Kasumi-1 (cell line): ENCODE measurements around the gene WWOX.
"Not testable (repeated sequence)": the region's sequence is repeated elsewhere in the genome, so short reads cannot be mapped to it uniquely, and the experiment has no call there.

Experiments used
- DNase-seq, 2 experiments: peaks; one replicate each; lab custom pipeline; 2025; lab: John Stamatoyannopoulos, UW

Gene WWOX

DNA sequence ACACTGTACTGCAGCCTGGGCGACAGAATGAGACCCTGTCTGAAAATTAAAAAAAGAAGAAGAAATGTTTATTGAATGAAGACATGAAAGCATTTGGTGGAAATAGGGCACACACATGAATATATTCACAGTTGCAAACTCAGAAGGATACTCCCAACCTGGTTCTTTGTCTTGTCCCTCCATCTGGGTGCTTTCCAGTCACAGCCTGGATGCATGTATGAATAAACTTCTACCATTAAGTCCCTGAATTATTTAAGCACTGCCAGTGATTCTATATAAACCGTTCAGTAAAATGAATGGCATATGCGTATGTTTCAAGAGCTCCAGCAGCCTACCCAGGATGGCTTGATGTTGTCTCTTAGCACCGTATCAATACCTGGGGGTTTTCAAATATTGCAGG is 591.1 kb downstream of the WWOX start:
- DNase-seq, result no peak

DNA sequence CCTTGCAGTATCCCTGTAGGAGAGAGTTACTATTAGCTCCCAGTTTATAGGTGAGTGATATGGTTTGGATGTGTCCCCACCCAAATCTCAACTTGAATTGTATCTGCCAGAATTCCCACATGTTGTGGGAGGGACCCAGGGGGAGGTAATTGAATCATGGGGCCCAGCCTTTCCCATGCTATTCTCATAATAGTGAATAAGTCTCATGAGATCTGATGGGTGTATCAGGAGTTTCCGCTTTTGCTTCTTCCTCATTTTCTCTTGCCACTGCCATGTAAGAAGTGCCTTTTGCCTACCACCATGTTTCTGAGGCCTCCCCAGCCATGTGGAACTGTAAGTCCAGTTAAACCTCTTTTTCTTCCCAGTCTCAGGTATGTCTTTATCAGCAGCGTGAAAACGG is 592.3 kb downstream of the WWOX start:
- not testable (repeated sequence) for DNase-seq

DNA sequence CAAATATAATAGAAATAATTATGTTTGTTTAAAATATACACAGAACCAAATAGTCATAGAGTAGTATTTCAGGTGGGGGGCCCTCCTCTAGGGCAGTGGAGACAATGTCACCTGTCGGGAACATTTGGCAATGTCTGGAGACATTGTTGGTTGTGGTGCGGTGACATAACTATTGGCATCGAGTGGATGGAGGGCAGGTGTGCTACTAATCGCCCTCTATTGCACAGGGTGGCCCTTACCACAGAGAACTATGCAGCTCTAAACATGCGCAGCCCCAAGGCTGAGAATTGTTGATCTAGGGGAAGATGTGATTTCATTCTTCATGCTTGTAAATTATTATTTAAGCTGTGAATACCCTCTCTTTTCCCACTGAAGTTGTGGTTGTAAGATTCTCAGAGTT is 594.0 kb downstream of the WWOX start:
- no peak for DNase-seq

DNA sequence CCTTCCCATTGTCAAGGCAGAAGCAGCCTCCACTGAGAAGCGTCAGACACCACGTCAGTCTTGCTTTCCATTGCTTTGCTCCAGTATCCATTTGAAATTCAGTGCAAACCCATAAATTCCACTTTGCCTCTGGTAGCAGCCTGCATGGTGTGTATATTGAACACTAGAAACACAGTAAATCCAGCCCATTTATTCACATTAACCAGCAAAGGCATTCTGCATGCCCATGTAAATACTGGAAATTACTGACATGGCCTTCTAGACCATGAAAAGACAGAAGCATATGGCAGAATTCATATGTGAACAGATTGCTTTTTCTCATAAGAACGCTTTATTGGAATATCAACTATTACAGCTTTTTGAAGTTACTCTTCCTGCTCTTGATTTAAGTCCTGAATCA is 595.0 kb downstream of the WWOX start:
- DNase-seq, result no peak

DNA sequence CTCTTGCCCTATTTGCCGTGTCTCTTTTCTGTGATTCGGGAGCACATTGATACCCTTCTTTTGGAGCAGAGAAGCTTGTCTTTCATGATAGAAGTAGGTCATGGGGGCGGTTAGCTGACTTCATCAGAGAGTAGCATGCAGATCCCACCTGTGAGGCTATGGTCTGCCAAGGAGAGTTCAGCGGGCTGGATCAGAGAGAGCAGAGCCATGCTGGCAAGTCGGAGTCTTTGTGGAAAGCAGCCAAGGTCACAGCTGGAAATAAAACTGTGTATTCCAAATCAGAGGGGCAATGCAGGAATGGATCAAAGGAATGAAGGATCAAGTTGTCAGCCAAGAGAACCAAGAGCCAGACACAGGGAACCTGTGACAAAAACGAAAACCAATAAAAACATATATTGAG is 595.9 kb downstream of the WWOX start:
- DNase-seq, result no peak

DNA sequence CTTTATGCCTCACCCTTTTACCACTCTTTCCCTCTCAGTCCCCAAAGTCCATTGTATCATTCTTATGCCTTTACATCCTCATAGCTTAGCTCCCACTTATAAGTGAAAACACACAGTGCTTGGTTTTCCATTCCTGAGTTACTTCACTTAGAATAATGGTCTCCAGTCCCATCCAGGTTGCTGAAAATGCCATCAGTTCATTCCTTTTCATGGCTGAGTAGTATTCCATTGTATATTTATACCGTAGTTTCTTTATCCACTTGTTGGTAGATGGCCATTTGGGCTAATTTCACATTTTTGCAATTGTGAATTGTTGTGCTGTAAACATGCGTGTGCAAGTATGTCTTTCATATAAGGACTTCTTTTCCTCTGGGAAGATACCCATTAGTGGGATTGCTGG is 597.3 kb downstream of the WWOX start:
- no peak for DNase-seq

DNA sequence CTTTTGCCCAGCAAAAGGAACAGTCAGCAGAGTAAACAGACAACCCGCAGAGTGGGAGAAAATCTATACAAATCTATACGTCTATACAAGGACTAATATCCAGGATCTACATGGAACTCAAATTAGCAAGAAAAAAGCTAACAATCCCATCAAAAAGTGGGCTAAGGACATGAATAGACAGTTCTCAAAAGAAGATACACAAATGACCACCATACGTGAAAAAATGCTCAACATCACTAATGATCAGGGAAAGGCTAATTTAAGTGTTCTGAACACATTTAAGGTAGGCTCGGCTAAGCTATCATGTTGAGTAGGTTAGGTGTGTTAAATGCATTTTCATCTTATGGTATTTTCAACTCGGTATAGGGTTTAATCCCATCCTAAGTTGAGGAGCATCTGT is 598.0 kb downstream of the WWOX start:
- DNase-seq, result no peak

DNA sequence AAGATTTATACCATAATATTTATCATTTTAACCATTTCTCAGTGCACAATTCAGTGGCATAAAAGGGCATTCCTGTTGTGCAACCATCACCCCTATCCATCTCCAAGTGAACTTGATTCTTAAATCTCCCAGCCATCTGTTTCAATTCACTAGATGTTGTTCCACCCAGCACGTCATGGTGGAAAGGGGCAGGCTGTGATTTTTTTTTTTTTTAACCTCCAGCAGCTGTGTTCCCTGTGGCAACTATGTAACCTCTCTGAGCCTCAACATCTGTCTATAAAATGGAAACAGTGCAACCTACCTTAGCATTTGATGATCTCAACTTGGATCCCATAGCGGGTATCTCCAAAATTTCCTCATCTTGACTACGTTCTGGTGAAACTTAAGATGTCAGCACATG is 604.5 kb downstream of the WWOX start:
- no peak for DNase-seq

DNA sequence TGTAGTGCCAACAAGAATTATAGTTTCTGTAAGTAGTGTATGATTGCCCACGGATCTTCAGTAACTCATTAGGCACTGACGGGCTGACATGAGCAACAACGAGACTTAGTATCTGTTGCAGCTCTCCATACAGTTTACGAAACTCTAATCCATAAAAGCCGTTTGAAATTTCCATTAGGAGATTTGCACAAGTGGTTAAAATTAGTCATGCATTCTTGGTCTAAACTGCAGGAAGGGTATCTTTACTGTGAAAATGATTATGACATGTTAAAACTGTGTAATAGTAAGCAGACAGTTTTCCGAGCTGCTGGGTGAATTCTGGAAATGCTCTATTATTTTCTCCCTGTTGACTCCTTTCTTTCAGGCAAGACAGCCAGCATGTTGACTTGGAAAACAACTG is 605.0 kb downstream of the WWOX start:
- DNase-seq, result no peak

DNA sequence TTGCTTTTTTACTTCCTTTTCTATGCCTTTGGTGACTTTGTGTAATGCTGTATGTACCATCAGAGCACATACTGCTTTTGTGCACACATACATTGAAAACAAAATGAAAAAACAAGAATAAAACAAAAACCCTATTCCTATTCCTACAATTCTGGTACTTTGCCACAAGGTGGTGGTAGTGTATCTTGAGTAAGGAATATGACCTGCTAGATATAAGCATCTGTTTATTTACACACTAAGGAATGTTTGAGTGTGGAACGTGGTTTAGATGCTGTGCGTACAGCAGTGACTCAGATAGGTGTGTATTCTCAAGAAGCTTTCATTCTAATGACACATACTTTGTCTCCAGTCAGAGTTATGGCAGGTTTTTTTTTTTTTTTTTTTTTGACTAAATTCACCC is 606.2 kb downstream of the WWOX start:
- peak; percentile 27 to 32 for DNase-seq

DNA sequence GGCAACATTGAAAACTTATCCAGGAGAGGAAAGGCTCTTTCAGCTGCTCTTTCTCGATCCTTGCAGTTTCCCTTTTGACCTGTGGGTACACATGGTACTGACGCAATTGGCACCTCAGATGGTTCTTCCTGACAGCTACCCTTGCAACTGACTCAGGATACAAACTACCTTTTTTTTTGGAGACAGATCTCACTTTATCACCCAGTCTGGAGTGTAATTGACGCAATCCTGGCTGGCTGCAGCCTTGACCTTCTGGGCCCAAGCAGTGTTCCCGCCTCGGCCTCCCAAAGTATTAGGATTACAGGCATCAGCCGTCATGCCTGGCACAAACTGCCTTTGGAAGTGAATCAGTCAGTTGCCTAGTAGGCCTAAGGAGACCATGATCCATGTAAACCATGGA is 607.2 kb downstream of the WWOX start:
- no peak for DNase-seq

DNA sequence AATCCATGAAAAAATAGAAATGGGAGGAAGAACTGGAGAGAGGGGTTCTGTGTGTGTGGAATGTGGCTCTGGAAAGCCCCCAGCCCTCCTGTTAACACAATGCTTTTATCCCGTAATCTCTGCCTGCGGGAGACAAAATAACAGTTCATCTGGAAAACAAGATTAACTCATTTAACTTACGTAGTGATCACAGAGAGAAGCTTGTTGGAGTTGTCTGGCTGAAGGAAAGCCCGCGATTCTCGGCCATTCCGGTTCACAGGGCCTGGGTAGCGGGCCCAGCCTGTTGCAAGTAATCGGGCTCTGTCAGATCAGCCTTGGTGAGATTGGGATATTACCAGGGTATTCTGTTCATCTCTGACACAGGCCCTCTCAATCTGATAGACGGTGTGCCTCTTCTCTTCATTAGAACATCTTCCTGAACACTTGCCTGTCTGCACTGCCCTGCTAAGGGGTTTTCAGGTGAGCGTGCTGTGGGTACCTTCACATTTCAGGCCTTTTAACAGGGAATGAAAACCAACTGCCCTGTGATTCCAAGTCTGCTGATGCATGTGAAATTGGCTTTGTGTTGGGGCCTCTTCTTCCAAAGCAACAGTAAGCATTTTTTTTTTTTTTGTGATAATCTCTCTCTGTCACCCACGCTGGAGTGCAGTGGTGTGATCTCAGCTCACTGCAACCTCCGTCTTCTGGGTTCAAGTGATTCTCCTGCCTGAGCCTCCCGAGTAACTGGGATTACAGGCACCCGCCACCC is 609.9 kb downstream of the WWOX start:
- DNase-seq, result no peak

DNA sequence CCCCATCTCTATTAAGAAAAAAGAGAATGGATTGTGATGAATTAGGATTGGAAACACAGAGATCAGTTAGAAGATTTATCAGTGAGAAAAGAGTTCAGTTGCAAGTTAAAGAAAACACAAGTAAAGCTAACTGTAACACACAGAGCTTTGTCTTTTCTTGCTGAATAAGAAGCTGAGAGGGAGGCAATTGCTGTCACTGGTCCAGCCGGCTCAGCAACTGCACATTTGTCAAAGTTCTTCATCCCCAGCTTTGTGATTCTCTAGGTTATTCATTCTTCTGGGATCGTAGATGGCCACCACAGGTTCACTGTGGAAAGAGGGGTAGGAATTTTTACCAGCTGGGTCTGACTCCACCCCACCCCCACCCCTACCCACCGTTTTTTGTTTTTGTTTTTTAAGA is 615.7 kb downstream of the WWOX start:
- DNase-seq, result no peak

DNA sequence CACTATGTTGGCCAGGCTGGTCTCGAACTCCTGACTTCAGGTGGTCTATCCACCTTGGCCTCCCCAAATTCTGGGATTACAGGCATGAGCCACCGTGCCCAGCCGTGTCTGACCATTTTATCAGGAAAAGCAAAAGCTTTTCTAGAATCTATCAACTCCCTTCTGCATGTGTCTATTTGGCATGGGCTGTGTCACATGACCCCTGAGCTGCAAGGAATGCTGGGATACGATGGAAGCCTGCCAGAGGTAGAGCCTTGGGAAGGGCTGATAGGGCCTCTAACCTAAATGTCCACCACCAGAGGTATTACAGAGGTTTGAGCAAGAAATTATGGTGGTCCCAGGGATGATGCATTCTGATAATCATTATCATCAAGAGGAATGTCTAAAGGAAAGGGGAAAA is 616.2 kb downstream of the WWOX start:
- DNase-seq, result no peak

DNA sequence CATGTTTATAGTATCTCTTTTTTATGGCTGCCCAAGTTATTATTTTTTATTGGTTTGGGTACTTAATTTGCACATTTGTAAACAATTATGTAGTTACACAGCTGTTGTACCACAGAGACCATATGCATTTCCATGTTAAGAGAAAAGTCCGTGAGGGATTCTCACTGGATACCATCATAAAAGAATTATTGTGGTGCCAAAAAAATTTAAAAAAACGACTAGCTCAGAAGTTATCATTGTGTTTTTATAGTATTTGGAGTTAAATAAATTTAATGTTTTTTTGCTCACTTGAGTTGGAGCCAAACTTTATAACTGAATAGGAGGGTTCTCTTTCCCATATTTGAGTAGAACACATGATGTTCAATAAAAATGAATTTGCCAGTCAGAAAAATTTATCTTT is 618.7 kb downstream of the WWOX start:
- no peak for DNase-seq

DNA sequence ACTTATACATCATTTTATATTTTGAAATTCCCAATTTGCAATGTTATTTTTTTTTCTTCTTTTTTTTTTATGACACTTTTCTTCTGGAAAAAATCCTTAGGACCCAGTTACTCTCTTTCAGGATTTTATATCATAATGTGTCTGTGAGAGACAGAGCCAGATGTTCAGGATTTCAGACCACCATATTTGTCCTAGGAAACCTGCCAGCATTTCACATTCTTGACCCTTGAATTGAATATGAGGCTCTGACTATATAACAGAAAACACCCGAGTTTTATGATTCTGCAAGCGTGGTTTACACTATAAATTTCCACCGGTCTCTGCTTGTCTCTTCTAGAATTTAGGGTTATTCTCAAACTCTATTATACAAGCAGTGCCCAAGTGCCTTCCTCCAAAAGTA is 621.0 kb downstream of the WWOX start:
- no peak for DNase-seq

DNA sequence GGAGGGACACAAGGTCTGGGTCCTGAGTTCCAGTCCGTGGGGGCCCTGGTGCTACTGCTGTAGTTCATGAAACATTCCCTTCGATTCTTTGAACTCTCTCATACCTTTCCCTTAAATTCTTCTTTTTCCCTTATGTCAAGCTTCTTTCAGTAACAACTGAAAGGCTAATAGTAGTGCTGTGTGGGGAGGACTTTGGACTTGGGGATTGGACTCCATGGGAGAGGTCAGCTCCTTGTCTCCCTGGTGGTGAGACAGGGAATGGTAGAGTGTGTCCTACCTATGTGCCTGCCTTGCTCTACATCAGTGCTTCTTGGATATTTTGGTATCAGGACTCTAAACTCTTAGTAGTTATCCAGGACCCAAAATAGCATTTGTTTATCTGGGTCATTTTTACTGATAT is 628.1 kb downstream of the WWOX start:
- DNase-seq, result no peak

DNA sequence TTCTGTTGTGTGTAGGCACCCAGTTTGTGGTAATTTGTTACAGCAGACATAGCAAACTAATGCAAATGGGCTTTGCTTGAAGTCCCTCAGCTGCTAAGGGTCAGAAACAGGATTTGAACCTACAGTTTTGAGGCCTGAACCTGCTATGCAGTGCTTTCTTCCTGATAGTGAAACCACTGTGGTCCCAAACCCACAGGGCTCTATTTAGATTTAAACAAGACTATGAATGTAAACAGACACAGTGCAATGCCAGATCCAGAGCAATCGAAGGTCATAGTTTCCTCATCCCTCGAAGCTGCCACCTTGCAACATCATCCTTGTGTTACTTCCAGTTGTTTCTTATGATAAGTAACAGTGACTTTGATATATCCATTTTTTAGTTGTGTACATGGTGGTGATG is 630.2 kb downstream of the WWOX start:
- DNase-seq, result no peak

DNA sequence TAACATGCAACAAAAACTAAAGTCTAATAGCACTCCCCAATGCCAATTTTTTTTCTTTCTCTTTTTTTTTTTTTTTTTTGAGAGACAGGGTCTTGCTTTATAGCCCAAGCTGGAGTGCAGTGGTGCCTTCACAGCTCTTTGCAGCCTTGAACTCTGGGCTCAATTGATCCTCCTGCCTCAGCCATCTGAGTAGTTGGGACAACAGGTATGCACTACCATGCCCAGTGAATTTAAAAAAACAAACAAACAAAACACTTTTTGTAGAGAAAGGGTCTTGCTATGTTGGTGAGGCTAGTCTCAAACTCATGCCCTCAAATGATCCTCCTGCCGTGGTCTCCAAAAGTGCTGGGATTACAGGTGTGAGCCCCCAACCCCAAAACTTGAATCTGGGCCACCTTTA is 632.3 kb downstream of the WWOX start:
- no peak for DNase-seq

DNA sequence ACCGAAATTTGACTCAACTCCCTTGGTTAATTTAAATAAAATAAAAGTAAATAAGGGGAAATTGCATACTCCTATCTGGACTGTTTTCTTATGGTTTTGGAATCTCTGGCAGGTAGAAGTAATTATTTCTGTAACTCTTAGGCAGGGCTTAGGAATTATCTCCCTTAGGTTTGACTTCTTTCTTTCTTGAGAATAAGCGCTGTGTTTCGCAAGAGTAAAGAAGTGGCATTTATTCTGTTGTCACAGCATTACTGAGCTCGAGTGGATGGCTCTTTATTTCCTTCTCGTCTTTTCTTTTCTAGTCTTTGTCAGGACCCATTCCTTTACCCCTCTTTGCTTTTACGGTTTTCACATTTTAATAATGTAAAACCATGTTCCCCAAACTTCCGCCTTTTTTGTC is 633.2 kb downstream of the WWOX start:
- DNase-seq, result no peak

DNA sequence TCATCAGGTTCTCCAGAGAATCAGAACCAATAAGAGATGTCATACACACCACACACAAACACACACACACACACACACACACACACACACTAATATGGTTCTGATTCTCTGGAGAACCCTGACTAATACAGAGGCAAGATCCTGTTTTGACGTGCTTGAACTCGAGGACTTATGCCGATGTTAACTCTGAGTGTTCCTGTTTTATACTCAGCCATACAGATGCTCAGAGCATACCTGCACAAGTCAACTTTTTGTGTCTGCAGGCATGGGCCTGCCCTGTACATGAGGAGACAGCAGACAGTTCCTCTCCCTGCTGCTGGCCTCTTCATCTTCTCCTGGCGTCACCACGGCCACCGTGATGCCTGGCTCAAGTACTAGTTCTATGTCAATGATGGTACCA is 635.9 kb downstream of the WWOX start:
- no peak for DNase-seq

DNA sequence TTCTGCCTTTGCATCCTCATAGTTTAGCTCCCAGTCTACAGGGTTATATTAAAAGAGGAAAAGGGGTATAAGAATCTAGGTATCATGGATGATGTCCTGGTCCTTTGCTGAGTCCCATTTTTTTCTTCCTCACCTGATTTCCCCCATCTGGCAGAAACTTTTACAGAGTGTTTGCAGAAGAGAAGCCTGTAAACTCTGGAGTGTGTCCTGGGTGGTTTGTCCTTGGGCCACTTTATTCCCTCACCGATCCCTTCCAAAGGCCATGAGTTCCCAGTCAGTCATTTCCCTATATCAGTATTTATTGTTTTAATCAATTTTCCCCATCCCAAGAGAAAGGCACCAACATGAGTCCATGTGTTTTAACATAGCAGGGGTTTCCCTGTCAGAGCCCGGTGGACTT is 638.2 kb downstream of the WWOX start:
- no peak for DNase-seq

DNA sequence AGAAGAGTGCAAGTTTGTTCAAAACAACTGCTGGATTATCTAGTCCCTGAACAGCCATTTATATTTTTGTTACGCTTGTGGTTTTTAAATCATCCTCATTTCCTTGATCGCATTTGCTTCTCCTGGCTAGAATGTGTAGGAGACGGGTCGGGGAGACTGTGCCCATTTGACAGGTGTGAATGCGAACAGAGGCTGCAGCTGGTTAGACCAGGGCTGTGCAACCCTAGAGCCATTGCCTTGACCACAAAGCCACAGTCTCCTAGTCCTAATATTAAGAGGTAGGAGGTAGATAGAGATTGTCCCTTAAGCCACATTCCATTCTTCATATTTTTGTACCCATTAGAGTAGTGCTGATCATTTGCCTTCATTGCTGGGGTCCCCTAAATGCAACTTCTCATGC is 639.1 kb downstream of the WWOX start:
- DNase-seq, result no peak

DNA sequence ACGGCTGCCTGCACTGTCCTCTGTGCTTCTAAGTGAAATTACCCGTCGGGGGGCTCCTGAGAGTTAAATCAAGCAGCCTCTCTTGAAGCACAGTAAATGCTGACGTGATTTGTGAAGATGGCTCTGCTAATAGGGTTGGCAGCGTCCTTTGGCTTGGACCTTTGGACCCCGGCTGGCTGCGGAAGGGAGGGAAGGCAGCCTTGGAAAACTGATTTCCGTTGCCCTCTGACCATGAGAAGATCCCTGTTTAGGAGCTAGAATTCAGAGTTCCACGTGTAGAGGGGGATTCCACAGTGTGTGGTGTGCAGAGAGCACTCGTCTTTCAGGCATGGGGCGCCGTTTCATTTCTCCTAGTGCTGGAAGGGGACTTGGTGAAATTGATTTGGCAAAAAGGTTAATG is 640.8 kb downstream of the WWOX start:
- DNase-seq, result no peak
